ENCODE results near the gene SSTR4. TPM values are rescaled to one million over a fixed set of nuclear protein-coding genes. Genes with fewer than 3 reads are reported as not detected.

Gene SSTR4
- total RNA-seq, 1 experiment from 2014 or later = not detected

- Histone ChIP-seq H3K4me3 (ENCODE audit: low read length) (no peak overlapping the region), H3K36me3 (ENCODE audit: insufficient read depth, low read length) (no peaks in the 10 kb centered on the region), H3K9me3 (ENCODE audit: low read length) (no peaks in the 10 kb centered on the region), H3K9ac (ENCODE audit: low read length) (no peak overlapping the region), H3K27ac (ENCODE audit: low read length) (no peak overlapping the region), H3K79me2 (ENCODE audit: low read length) (no peaks in the 10 kb centered on the region), H3K9me2 (replicated peaks; ENCODE audit: insufficient read depth, low read length) (no peaks in the 10 kb centered on the region), H3K4me1 (ENCODE audit: low read length) (peaks cover 32% of the 10 kb centered on the region), H4K20me1 (ENCODE audit: insufficient read depth, low read depth, low read length) (no peaks in the 10 kb centered on the region), H3K4me2 (ENCODE audit: low read depth, low read length, poor library complexity, severe bottlenecking) (no peak overlapping the region), H2AFZ (ENCODE audit: low read length) (no peak overlapping the region), H3K27me3 (ENCODE audit: low read length) (no peaks in the 10 kb centered on the region)
- DNase-seq = no peak
These were observed 33.2 kb downstream of the SSTR4 start for GRCh38 chr20:23068283-23068682.

GRCh38 chr20:23069108-23069507, 34.0 kb downstream of the SSTR4 start:
- Histone ChIP-seq H3K9me3 (ENCODE audit: low read length) (no peaks in the 10 kb centered on the region), H3K27me3 (ENCODE audit: low read length) (no peaks in the 10 kb centered on the region), H3K27ac (ENCODE audit: low read length) (no peak overlapping the region), H4K20me1 (ENCODE audit: insufficient read depth, low read depth, low read length) (no peaks in the 10 kb centered on the region), H3K9me2 (replicated peaks; ENCODE audit: insufficient read depth, low read length) (no peaks in the 10 kb centered on the region), H2AFZ (ENCODE audit: low read length) (no peak overlapping the region), H3K36me3 (ENCODE audit: insufficient read depth, low read length) (no peaks in the 10 kb centered on the region), H3K4me2 (ENCODE audit: low read depth, low read length, poor library complexity, severe bottlenecking) (no peak overlapping the region), H3K4me3 (ENCODE audit: low read length) (no peak overlapping the region), H3K9ac (ENCODE audit: low read length) (no peak overlapping the region), H3K4me1 (ENCODE audit: low read length) (peaks cover 24% of the 10 kb centered on the region), H3K79me2 (ENCODE audit: low read length) (no peaks in the 10 kb centered on the region)
- DNase-seq = no peak

- Histone ChIP-seq H3K9me2 (replicated peaks; ENCODE audit: insufficient read depth, low read length) (no peaks in the 10 kb centered on the region), H3K4me1 (ENCODE audit: low read length) (peaks cover 9% of the 10 kb centered on the region), H3K4me3 (ENCODE audit: low read length) (no peak overlapping the region), H3K36me3 (ENCODE audit: insufficient read depth, low read length) (no peaks in the 10 kb centered on the region), H3K27me3 (ENCODE audit: low read length) (no peaks in the 10 kb centered on the region), H3K9me3 (ENCODE audit: low read length) (no peaks in the 10 kb centered on the region), H3K27ac (ENCODE audit: low read length) (no peak overlapping the region), H2AFZ (ENCODE audit: low read length) (no peak overlapping the region), H3K79me2 (ENCODE audit: low read length) (no peaks in the 10 kb centered on the region), H3K4me2 (ENCODE audit: low read depth, low read length, poor library complexity, severe bottlenecking) (no peak overlapping the region), H3K9ac (ENCODE audit: low read length) (no peak overlapping the region), H4K20me1 (ENCODE audit: insufficient read depth, low read depth, low read length) (no peaks in the 10 kb centered on the region)
- DNase-seq = no peak
These were observed 36.3 kb downstream of the SSTR4 start for GRCh38 chr20:23071398-23071797.

GRCh38 chr20:23071996-23072395, 36.9 kb downstream of the SSTR4 start:
- no peak for DNase-seq
- Histone ChIP-seq H3K27me3 (ENCODE audit: low read length) (no peaks in the 10 kb centered on the region), H3K36me3 (ENCODE audit: insufficient read depth, low read length) (no peaks in the 10 kb centered on the region), H3K9ac (ENCODE audit: low read length) (no peak overlapping the region), H3K4me3 (ENCODE audit: low read length) (no peak overlapping the region), H4K20me1 (ENCODE audit: insufficient read depth, low read depth, low read length) (no peaks in the 10 kb centered on the region), H3K27ac (ENCODE audit: low read length) (no peak overlapping the region), H3K9me2 (replicated peaks; ENCODE audit: insufficient read depth, low read length) (no peaks in the 10 kb centered on the region), H3K4me2 (ENCODE audit: low read depth, low read length, poor library complexity, severe bottlenecking) (no peak overlapping the region), H3K79me2 (ENCODE audit: low read length) (no peaks in the 10 kb centered on the region), H2AFZ (ENCODE audit: low read length) (no peak overlapping the region), H3K9me3 (ENCODE audit: low read length) (no peaks in the 10 kb centered on the region), H3K4me1 (ENCODE audit: low read length) (peaks cover 4% of the 10 kb centered on the region; the same call in 1 of the 2 replicates)

GRCh38 chr20:23072892-23073586, 37.9 kb downstream of the SSTR4 start:
- Histone ChIP-seq H3K4me3 (ENCODE audit: low read length) (no peak overlapping the region), H3K9me2 (replicated peaks; ENCODE audit: insufficient read depth, low read length) (no peaks in the 10 kb centered on the region), H3K27ac (ENCODE audit: low read length) (no peak overlapping the region), H3K9me3 (ENCODE audit: low read length) (no peaks in the 10 kb centered on the region), H2AFZ (ENCODE audit: low read length) (no peak overlapping the region), H3K79me2 (ENCODE audit: low read length) (no peaks in the 10 kb centered on the region), H3K36me3 (ENCODE audit: insufficient read depth, low read length) (no peaks in the 10 kb centered on the region), H4K20me1 (ENCODE audit: insufficient read depth, low read depth, low read length) (no peaks in the 10 kb centered on the region), H3K9ac (ENCODE audit: low read length) (no peak overlapping the region), H3K4me1 (ENCODE audit: low read length) (peaks cover 3% of the 10 kb centered on the region; the same call in 1 of the 2 replicates), H3K4me2 (ENCODE audit: low read depth, low read length, poor library complexity, severe bottlenecking) (no peak overlapping the region), H3K27me3 (ENCODE audit: low read length) (no peaks in the 10 kb centered on the region)
- DNase-seq = no peak

GRCh38 chr20:23074052-23074451, 38.9 kb downstream of the SSTR4 start:
- no peaks in the 10 kb centered on the region for H4K20me1 ChIP-seq (ENCODE audit: insufficient read depth, low read depth, low read length)
- no peaks in the 10 kb centered on the region for H3K9me2 ChIP-seq (replicated peaks; ENCODE audit: insufficient read depth, low read length)
- H3K9me3 ChIP-seq (ENCODE audit: low read length) = no peaks in the 10 kb centered on the region
- no peak overlapping the region for H3K4me3 ChIP-seq (ENCODE audit: low read length)
- H3K79me2 ChIP-seq (ENCODE audit: low read length) = no peaks in the 10 kb centered on the region
- H3K9ac ChIP-seq (ENCODE audit: low read length) = no peak overlapping the region
- no peak overlapping the region for H3K27ac ChIP-seq (ENCODE audit: low read length)
- no peak overlapping the region for H2AFZ ChIP-seq (ENCODE audit: low read length)
- peaks cover under 1% of the 10 kb centered on the region for H3K4me1 ChIP-seq (ENCODE audit: low read length)
- no peaks in the 10 kb centered on the region for H3K36me3 ChIP-seq (ENCODE audit: insufficient read depth, low read length)
- DNase-seq = no peak
- H3K4me2 ChIP-seq (ENCODE audit: low read depth, low read length, poor library complexity, severe bottlenecking) = no peak overlapping the region
- no peaks in the 10 kb centered on the region for H3K27me3 ChIP-seq (ENCODE audit: low read length)

GRCh38 chr20:23077277-23077676, 42.2 kb downstream of the SSTR4 start:
- Histone ChIP-seq H2AFZ (ENCODE audit: low read length) (no peak overlapping the region), H3K9me3 (ENCODE audit: low read length) (no peaks in the 10 kb centered on the region), H3K36me3 (ENCODE audit: insufficient read depth, low read length) (no peaks in the 10 kb centered on the region), H3K4me2 (ENCODE audit: low read depth, low read length, poor library complexity, severe bottlenecking) (no peak overlapping the region), H3K4me3 (ENCODE audit: low read length) (no peak overlapping the region), H3K27ac (ENCODE audit: low read length) (no peak overlapping the region), H3K4me1 (ENCODE audit: low read length) (peaks cover 29% of the 10 kb centered on the region), H3K27me3 (ENCODE audit: low read length) (no peaks in the 10 kb centered on the region), H3K79me2 (ENCODE audit: low read length) (no peaks in the 10 kb centered on the region), H3K9ac (ENCODE audit: low read length) (no peak overlapping the region), H3K9me2 (replicated peaks; ENCODE audit: insufficient read depth, low read length) (no peaks in the 10 kb centered on the region), H4K20me1 (ENCODE audit: insufficient read depth, low read depth, low read length) (no peaks in the 10 kb centered on the region)
- no peak for DNase-seq

GRCh38 chr20:23078351-23079015, 43.4 kb downstream of the SSTR4 start:
- Histone ChIP-seq H4K20me1 (ENCODE audit: insufficient read depth, low read depth, low read length) (no peaks in the 10 kb centered on the region), H3K4me3 (ENCODE audit: low read length) (no peak overlapping the region), H3K36me3 (ENCODE audit: insufficient read depth, low read length) (no peaks in the 10 kb centered on the region), H3K27me3 (ENCODE audit: low read length) (no peaks in the 10 kb centered on the region), H3K9me3 (ENCODE audit: low read length) (no peaks in the 10 kb centered on the region), H3K4me1 (ENCODE audit: low read length) (peaks cover 41% of the 10 kb centered on the region), H3K9me2 (replicated peaks; ENCODE audit: insufficient read depth, low read length) (no peaks in the 10 kb centered on the region), H3K27ac (ENCODE audit: low read length) (no peak overlapping the region), H3K4me2 (ENCODE audit: low read depth, low read length, poor library complexity, severe bottlenecking) (no peak overlapping the region), H3K9ac (ENCODE audit: low read length) (no peak overlapping the region), H2AFZ (ENCODE audit: low read length) (no peak overlapping the region), H3K79me2 (ENCODE audit: low read length) (no peaks in the 10 kb centered on the region)
- no peak for DNase-seq
